HepG2 (cell line): ENCODE results near the gene OLFM2. TPM values are rescaled to one million over a fixed set of nuclear protein-coding genes. Genes with fewer than 3 reads are reported as not detected.
A peak's percentile ranks its signal among the peaks of the same experiment; 100 is the strongest.

ENCODE experiments used
- BORCS8-MEF2B ChIP-seq: sonication (generic); formaldehyde crosslinking; IDR thresholded peaks from 2 replicates; pipeline ENCODE4 v1.8.0; 2022; ENCODE audit warnings: mild to moderate bottlenecking, missing genetic modification reagents
- ETV6 ChIP-seq: sonication (generic); formaldehyde crosslinking; conservative IDR thresholded peaks from 2 replicates; pipeline ENCODE4 v1.4.0; 2020; ENCODE audit warnings: missing genetic modification reagents
- HIC2 ChIP-seq: sonication (generic); formaldehyde crosslinking; IDR thresholded peaks from 2 replicates; pipeline ENCODE4 v1.9.0; 2022; ENCODE audit warnings: low read depth, missing genetic modification reagents
- HMGXB3 ChIP-seq: sonication (generic); formaldehyde crosslinking; IDR thresholded peaks from 2 replicates; pipeline ENCODE4 v1.4.0; 2020; ENCODE audit warnings: missing genetic modification reagents, borderline replicate concordance
- HOXA9 ChIP-seq: sonication (generic); formaldehyde crosslinking; IDR thresholded peaks from 2 replicates; pipeline ENCODE4 v1.8.1; 2022; ENCODE audit warnings: missing genetic modification reagents, mild to moderate bottlenecking, moderate library complexity, borderline replicate concordance
- KAT7 ChIP-seq: IDR thresholded peaks from 2 replicates; pipeline ENCODE4 v1.6.1; 2018; ENCODE audit warnings: borderline replicate concordance, missing compliant biosample characterization
- KLF9 ChIP-seq: IDR thresholded peaks from 2 replicates; pipeline ENCODE4 v1.6.1; 2016; ENCODE audit warnings: low read depth
- MLLT10 ChIP-seq: sonication (generic); formaldehyde crosslinking; IDR thresholded peaks from 2 replicates; pipeline ENCODE4 v1.4.0; 2020; ENCODE audit warnings: missing genetic modification reagents
- RCOR2 ChIP-seq: IDR thresholded peaks from 2 replicates; pipeline ENCODE4 v1.6.1; 2016; ENCODE audit warnings: missing biosample characterization, missing genetic modification reagents
- SALL2 ChIP-seq: sonication (generic); formaldehyde crosslinking; IDR thresholded peaks from 2 replicates; pipeline ENCODE4 v1.8.1; 2023; ENCODE audit warnings: mild to moderate bottlenecking, missing genetic modification reagents, inconsistent platforms
- SNRNP70 ChIP-seq: fragments of 200-400 bp; formaldehyde crosslinking; IDR thresholded peaks from 2 replicates; pipeline ENCODE4 v1.6.1; 2017; ENCODE audit warnings: mild to moderate bottlenecking, low read depth, low read length, moderate library complexity
- TBP ChIP-seq: sonication (generic); formaldehyde crosslinking; IDR thresholded peaks from 2 replicates; pipeline ENCODE4 v1.5.0; 2020; ENCODE audit warnings: missing genetic modification reagents
- ZFP62 ChIP-seq: sonication (generic); formaldehyde crosslinking; IDR thresholded peaks from 2 replicates; pipeline ENCODE4 v1.4.0; 2020; ENCODE audit warnings: missing genetic modification reagents
- ZNF225 ChIP-seq: sonication (generic); formaldehyde crosslinking; IDR thresholded peaks from 2 replicates; pipeline ENCODE4 v1.4.0; 2020; ENCODE audit warnings: mild to moderate bottlenecking, missing genetic modification reagents
- ZNF496 ChIP-seq: sonication (generic); formaldehyde crosslinking; IDR thresholded peaks from 2 replicates; pipeline ENCODE4 v1.8.1; 2023; ENCODE audit warnings: mild to moderate bottlenecking, moderate library complexity, missing genetic modification reagents; ENCODE audit not compliant: insufficient replicate concordance
- ZNF652 ChIP-seq: IDR thresholded peaks from 2 replicates; pipeline ENCODE4 v1.6.1; 2016; ENCODE audit warnings: low read depth, borderline replicate concordance
- ZNF724P ChIP-seq: sonication (generic); formaldehyde crosslinking; IDR thresholded peaks from 2 replicates; pipeline ENCODE4 v1.8.0; 2022; ENCODE audit warnings: missing genetic modification reagents, borderline replicate concordance
- ZNF740 ChIP-seq: sonication (generic); formaldehyde crosslinking; IDR thresholded peaks from 2 replicates; pipeline ENCODE4 v1.4.0; 2020; ENCODE audit warnings: missing genetic modification reagents
- ZNF782 ChIP-seq: sonication (generic); formaldehyde crosslinking; IDR thresholded peaks from 2 replicates; pipeline ENCODE4 v1.4.0; 2020; ENCODE audit warnings: missing genetic modification reagents, mild to moderate bottlenecking, borderline replicate concordance
- ZNF800 ChIP-seq: sonication (generic); formaldehyde crosslinking; IDR thresholded peaks from 2 replicates; pipeline ENCODE4 v1.4.0; 2020; ENCODE audit warnings: missing genetic modification reagents
- ZNF883 ChIP-seq: sonication (generic); formaldehyde crosslinking; IDR thresholded peaks from 2 replicates; pipeline ENCODE4 v1.5.1; 2020; ENCODE audit warnings: mild to moderate bottlenecking, missing genetic modification reagents; ENCODE audit errors: not compliant biosample characterization
- polyA plus RNA-seq, 8 experiments: library from polyadenylated mRNA; depleted of rRNA in 3 of 8; stranded (reverse) in 7 of 8; unstranded in 1 of 8; fragments of >200 nt; fragmentation: Illumina TruSeq in 4 of 8; extraction: Trizol in 4 of 8; gene quantifications; 2 replicates each; pipeline versions ENCODE4 v1.2.1 to v1.2.3, GENCODE V29; 2011 to 2016; ENCODE audit warnings: low read depth in 4 of 8, missing spikeins in 1 of 8, mixed read lengths in 1 of 8; ENCODE audit not compliant: insufficient read depth in 1 of 8
- total RNA-seq, 5 experiments: library from RNA; depleted of rRNA; stranded (reverse); fragments of >200 nt; fragmentation: Illumina TruSeq; extraction: Trizol; gene quantifications; 2 replicates each; pipeline ENCODE4 v1.2.3, GENCODE V29; 2016; ENCODE audit warnings: low read depth in 1 of 5

Gene OLFM2
- total and polyA plus RNA-seq, 2 of the 13 experiments (the other 11 are each of a cell fraction or from before 2014, with no cell fraction given), result 0.20 to 0.51 TPM

- TF ChIP-seq HMGXB3 (CRISPR knock-in tag) (peak; percentile 29; the same call in 1 of the 2 replicates), ZNF225 (CRISPR knock-in tag) (peak; percentile 85; the same call in 1 of the 2 replicates), ZNF740 (no peak), HIC2 (peak; percentile 53; the same call in 1 of the 2 replicates), ZNF496 (CRISPR knock-in tag) (no peak), ZNF652 (CRISPR knock-in tag) (no peak), SNRNP70 (no peak), ZNF782 (no peak), HOXA9 (CRISPR knock-in tag) (no peak), ZFP62 (CRISPR knock-in tag) (no peak), ZNF800 (CRISPR knock-in tag) (0 out of 2 replicates have a peak, but pooled peaks have one; percentile 51), TBP (no peak), KAT7 (peak; percentile 47; the same call in 1 of the 2 replicates), KLF9 (no peak), ZNF883 (CRISPR knock-in tag) (peak; percentile 64), SALL2 (CRISPR knock-in tag) (no peak), ZNF724P (CRISPR knock-in tag) (no peak), ETV6 (0 out of 2 replicates have a peak, but pooled peaks have one; percentile 9), MLLT10 (no peak), BORCS8-MEF2B (CRISPR knock-in tag) (peak; percentile 68), RCOR2 (CRISPR knock-in tag) (no peak)
Observed at GRCh38 chr19:9818734-9819595, 117.3 kb downstream of the OLFM2 start, which contains the start of gene FBXL12 (continued).
